HepG2 (cell line): ENCODE measurements around the gene AFAP1. TPM values are rescaled to one million over a fixed set of nuclear protein-coding genes. Genes with fewer than 3 reads are reported as not detected.

Experiments
- ATAC-seq: fragments of 200-7000 bp; cut with Tn5 transposase; 3 replicates; pipeline ENCODE4 v1.9.1; 2020; ENCODE audit warnings: mild to moderate bottlenecking, moderate library complexity
- BruUV-seq: library from RNA; stranded (reverse); fragments of 400-500 nt; replicated peaks from 2 replicates; lab custom pipeline; 2021; lab: Mats Ljungman, UMichigan
- CTCF ChIA-PET: fragments of 300-600 bp; formaldehyde crosslinking; extraction: SDS; loops from one replicate; lab custom pipeline; 2021; ENCODE audit warnings: low total read pairs, inconsistent platforms, low intra/inter-chr PET ratio; lab: Yijun Ruan, JAX
- POLR2A ChIA-PET: fragments of 350-600 bp; sonication (Branson Sonifier 250); formaldehyde crosslinking; loops from one replicate; lab custom pipeline; 2020; ENCODE audit warnings: antibody characterized with exemption, inconsistent platforms; lab: Yijun Ruan, JAX
- DNase-seq: peaks from one replicate; pipeline ENCODE4 v3.0.0-alpha.2; 2015; ENCODE audit warnings: low spot score
- FAIRE-seq: peaks from 3 replicates; lab custom pipeline; 2011; peaks lifted over from hg19 to GRCh38; lab: Jason Lieb, UNC
- H2AFZ ChIP-seq: one replicate; pipeline ENCODE4 v1.6.1; 2011; ENCODE audit warnings: low read length, inconsistent platforms
- H3K27ac ChIP-seq: fragments of 300-600 bp; 3 replicates; pipeline ENCODE4 v1.8.0; 2011; ENCODE audit warnings: mixed run types, mild to moderate bottlenecking, mixed read lengths, low read length, inconsistent platforms; ENCODE audit not compliant: insufficient read depth; ENCODE audit errors: extremely low read length
- H3K27me3 ChIP-seq, 2 experiments: fragments of 200-600 bp in 1 of 2; 2 replicates in 1 of 2; 3 replicates in 1 of 2; pipeline versions ENCODE4 v1.6.0 to v1.8.0; 2011; ENCODE audit warnings: low read length in 2 of 2, mild to moderate bottlenecking in 2 of 2, moderate library complexity in 2 of 2, inconsistent platforms in 1 of 2; ENCODE audit not compliant: insufficient read depth in 2 of 2, control insufficient read depth in 1 of 2
- H3K36me3 ChIP-seq, 2 experiments: fragments of 200-600 bp in 1 of 2; replicated peaks in 1 of 2; 2 replicates in 1 of 2; 3 replicates in 1 of 2; pipeline versions ENCODE4 v1.5.1 to v1.8.0; 2011; ENCODE audit warnings: low read length in 2 of 2, inconsistent platforms in 1 of 2; ENCODE audit not compliant: insufficient read depth in 2 of 2, control insufficient read depth in 1 of 2
- H3K4me1 ChIP-seq: 2 replicates; pipeline ENCODE4 v1.5.1; 2012; ENCODE audit warnings: low read length, inconsistent platforms; ENCODE audit not compliant: insufficient read depth
- H3K4me2 ChIP-seq: 2 replicates; pipeline ENCODE4 v1.6.0; 2011; ENCODE audit warnings: low read depth, low read length, inconsistent platforms
- H3K4me3 ChIP-seq, 3 experiments: fragments of 200-600 bp in 1 of 3; sonication (generic), shearing (Covaris generic) in 1 of 3; replicated peaks in 1 of 3; 2 replicates each; pipeline ENCODE4 v1.5.1; 2011 to 2016; ENCODE audit warnings: low read length in 3 of 3, inconsistent platforms in 2 of 3, low read depth in 2 of 3, mild to moderate bottlenecking in 2 of 3, control low read depth in 1 of 3, mixed read lengths in 1 of 3; ENCODE audit not compliant: insufficient read depth in 1 of 3
- H3K79me2 ChIP-seq: one replicate; pipeline ENCODE4 v1.6.1; 2011; ENCODE audit warnings: low read length, inconsistent platforms; ENCODE audit not compliant: insufficient read depth
- H3K9ac ChIP-seq: 2 replicates; pipeline ENCODE4 v1.6.0; 2011; ENCODE audit warnings: mild to moderate bottlenecking, low read depth, low read length, inconsistent platforms; ENCODE audit not compliant: insufficient read depth
- H3K9me3 ChIP-seq: 2 replicates; pipeline ENCODE4 v1.5.1; 2012; ENCODE audit warnings: mild to moderate bottlenecking, low read length
- H4K20me1 ChIP-seq: 2 replicates; pipeline ENCODE4 v1.6.0; 2011; ENCODE audit warnings: inconsistent platforms, mild to moderate bottlenecking, low read length, moderate library complexity; ENCODE audit not compliant: insufficient read depth
- CBX5 ChIP-seq: sonication (generic); formaldehyde crosslinking; IDR thresholded peaks from 2 replicates; pipeline ENCODE4 v1.4.0; 2020; ENCODE audit warnings: missing genetic modification reagents, borderline replicate concordance
- CENPBD1 ChIP-seq: sonication (generic); formaldehyde crosslinking; IDR thresholded peaks from 2 replicates; pipeline ENCODE4 v1.8.0; 2022; ENCODE audit warnings: missing genetic modification reagents, low read depth, mild to moderate bottlenecking, borderline replicate concordance
- KAT7 ChIP-seq: IDR thresholded peaks from 2 replicates; pipeline ENCODE4 v1.6.1; 2018; ENCODE audit warnings: borderline replicate concordance, missing compliant biosample characterization
- KLF6 ChIP-seq: IDR thresholded peaks from 2 replicates; pipeline ENCODE4 v1.8.0; 2016; ENCODE audit warnings: missing biosample characterization, missing genetic modification reagents
- MTA1 ChIP-seq: sonication (generic); formaldehyde crosslinking; IDR thresholded peaks from 2 replicates; pipeline ENCODE4 v1.4.0; 2020; ENCODE audit warnings: missing genetic modification reagents, mild to moderate bottlenecking, borderline replicate concordance
- PLRG1 ChIP-seq: fragments of 450-650 bp; conservative IDR thresholded peaks from 2 replicates; pipeline ENCODE4 v1.6.1; 2016
- TAF15 ChIP-seq: fragments of 200-400 bp; formaldehyde crosslinking; IDR thresholded peaks from one replicate; pipeline ENCODE4 v1.6.1; 2018; ENCODE audit warnings: mild to moderate bottlenecking, low read depth, low read length; ENCODE audit not compliant: poor library complexity, severe bottlenecking
- THRA ChIP-seq: sonication (generic); formaldehyde crosslinking; IDR thresholded peaks from 2 replicates; pipeline ENCODE4 v1.4.0; 2020; ENCODE audit warnings: missing genetic modification reagents, borderline replicate concordance
- ZFY ChIP-seq: sonication (generic); formaldehyde crosslinking; IDR thresholded peaks from 2 replicates; pipeline ENCODE4 v1.4.0; 2020; ENCODE audit warnings: missing genetic modification reagents
- ZNF274 ChIP-seq: sonication (generic); formaldehyde crosslinking; IDR thresholded peaks from 2 replicates; pipeline ENCODE4 v1.5.1; 2020; ENCODE audit warnings: mild to moderate bottlenecking, missing genetic modification reagents
- ZNF639 ChIP-seq: conservative IDR thresholded peaks from 2 replicates; pipeline ENCODE4 v1.6.1; 2018; ENCODE audit warnings: missing genetic modification reagents
- ZNF687 ChIP-seq: sonication (generic); formaldehyde crosslinking; IDR thresholded peaks from 2 replicates; pipeline ENCODE4 v1.5.1; 2020; ENCODE audit warnings: mild to moderate bottlenecking, missing genetic modification reagents, moderate library complexity
- WGBS: methylation state at CpG from one replicate; pipeline ENCODE4 v1.1.6; 2017; ENCODE audit warnings: low lambda C conversion rate; 5-methylcytosine and 5-hydroxymethylcytosine counted together
- in situ Hi-C: cut with HindIII; loops from 2 replicates; pipeline ENCODE4 v1.10.0; 2017; ENCODE audit warnings: low pct_unique_long_range_greater_than_20kb; ENCODE audit not compliant: extremely low pct_ligation_motif_present
- intact Hi-C: fragments of 100-400 bp; cut with micrococcal nuclease; formaldehyde crosslinking; loops from one replicate; pipeline ENCODE4 v1.10.0; 2022; ENCODE audit not compliant: unreplicated experiment
- polyA plus RNA-seq, 8 experiments: library from polyadenylated mRNA; depleted of rRNA in 3 of 8; stranded (reverse) in 7 of 8; unstranded in 1 of 8; fragments of >200 nt; fragmentation: Illumina TruSeq in 4 of 8; extraction: Trizol in 4 of 8; gene quantifications; 2 replicates each; pipeline versions ENCODE4 v1.2.1 to v1.2.3, GENCODE V29; 2011 to 2016; ENCODE audit warnings: low read depth in 4 of 8, missing spikeins in 1 of 8, mixed read lengths in 1 of 8; ENCODE audit not compliant: insufficient read depth in 1 of 8
- total RNA-seq, 5 experiments: library from RNA; depleted of rRNA; stranded (reverse); fragments of >200 nt; fragmentation: Illumina TruSeq; extraction: Trizol; gene quantifications; 2 replicates each; pipeline ENCODE4 v1.2.3, GENCODE V29; 2016; ENCODE audit warnings: low read depth in 1 of 5

AFAP1 gene
- total and polyA plus RNA-seq, 2 of the 13 experiments (the other 11 are each of a cell fraction or from before 2014, with no cell fraction given): 2.5 TPM

- TF ChIP-seq ZNF687 (CRISPR knock-in tag) (peak; percentile 47), ZFY (CRISPR knock-in tag) (peak; percentile 67)
Measured at GRCh38 chr4:7939377-7940108, at the start of gene AFAP1 (continued).

- POLR2A ChIA-PET: no interaction called here
- no peak for DNase-seq
- no peak for ATAC-seq
- no peak for TF ChIP-seq KLF6 (CRISPR knock-in tag)
- no peak for TF ChIP-seq CBX5
- no peak for TF ChIP-seq TAF15
- TF ChIP-seq ZNF274 (CRISPR knock-in tag): no peak
- TF ChIP-seq MTA1 (CRISPR knock-in tag): no peak
- TF ChIP-seq THRA (CRISPR knock-in tag): no peak
- TF ChIP-seq ZNF639 (CRISPR knock-in tag): no peak
- TF ChIP-seq CENPBD1 (CRISPR knock-in tag): no peak
- TF ChIP-seq PLRG1: no peak
- no peak for TF ChIP-seq KAT7 (CRISPR knock-in tag)
Measured at GRCh38 chr4:7988437-7988836, 48.8 kb upstream of the AFAP1 start.

More at GRCh38 chr4:7988437-7988836, 48.8 kb upstream of the AFAP1 start:
- Histone ChIP-seq H3K9me3 (no peaks in the 10 kb centered on the region), H3K27ac (no peak overlapping the region), H3K4me3 (no peak overlapping the region), H3K4me1 (peaks cover 32% of the 10 kb centered on the region), H3K36me3 (no peaks in the 10 kb centered on the region), H3K4me2 (no peak overlapping the region), H2AFZ (no peak overlapping the region), H3K27me3 (peaks cover 3 to 27% of the 10 kb centered on the region in 2 experiments; a peak in 3 of 5 replicates), H4K20me1 (no peaks in the 10 kb centered on the region), H3K79me2 (no peaks in the 10 kb centered on the region), H3K9ac (no peak overlapping the region)
- in situ Hi-C loops (loop anchor here (5.0 kb wide), 1 partner anchor 186 kb away; no protein-coding TSS in a partner anchor), intact Hi-C loops (loop anchor here (5.0 to 10.0 kb wide), 3 partner anchors 61 to 216 kb away; no protein-coding TSS in a partner anchor)
- BruUV-seq: no TSS peak
- FAIRE-seq: no peak
- CTCF ChIA-PET: interaction anchor here (2.1 to 4.0 kb wide), 2 partner anchors 184 to 227 kb away, joined by 6 to 44 read pairs; no protein-coding TSS in a partner anchor
- 6% methylated on average over 1 of the region's 1 CpG for WGBS
